Right renal cortex interstitium (tissue), 3 donors: Measurements from ENCODE around the gene ZNF316. TPM values are rescaled to one million over a fixed set of nuclear protein-coding genes. Genes with fewer than 3 reads are reported as not detected.
"Not testable (repeated sequence)": the region's sequence is repeated elsewhere in the genome, so short reads cannot be mapped to it uniquely, and the experiment has no call there.

Experiments used
- DNase-seq, 3 donors: peaks; one replicate each; pipeline ENCODE4 v3.0.0-alpha.2; 2013; ENCODE audit warnings: low read depth in 3 of 3, low spot score in 2 of 3
- polyA plus RNA-seq, 3 donors: library from polyadenylated mRNA; unstranded; fragments of 120-200 nt; gene quantifications; one replicate each; pipeline ENCODE4 v1.2.1, GENCODE V29; 2013; ENCODE audit not compliant: insufficient read length in 3 of 3

ZNF316 gene
- polyA plus RNA-seq, 3 donors = 37.0 to 39.1 (median 37.9) TPM

DNA sequence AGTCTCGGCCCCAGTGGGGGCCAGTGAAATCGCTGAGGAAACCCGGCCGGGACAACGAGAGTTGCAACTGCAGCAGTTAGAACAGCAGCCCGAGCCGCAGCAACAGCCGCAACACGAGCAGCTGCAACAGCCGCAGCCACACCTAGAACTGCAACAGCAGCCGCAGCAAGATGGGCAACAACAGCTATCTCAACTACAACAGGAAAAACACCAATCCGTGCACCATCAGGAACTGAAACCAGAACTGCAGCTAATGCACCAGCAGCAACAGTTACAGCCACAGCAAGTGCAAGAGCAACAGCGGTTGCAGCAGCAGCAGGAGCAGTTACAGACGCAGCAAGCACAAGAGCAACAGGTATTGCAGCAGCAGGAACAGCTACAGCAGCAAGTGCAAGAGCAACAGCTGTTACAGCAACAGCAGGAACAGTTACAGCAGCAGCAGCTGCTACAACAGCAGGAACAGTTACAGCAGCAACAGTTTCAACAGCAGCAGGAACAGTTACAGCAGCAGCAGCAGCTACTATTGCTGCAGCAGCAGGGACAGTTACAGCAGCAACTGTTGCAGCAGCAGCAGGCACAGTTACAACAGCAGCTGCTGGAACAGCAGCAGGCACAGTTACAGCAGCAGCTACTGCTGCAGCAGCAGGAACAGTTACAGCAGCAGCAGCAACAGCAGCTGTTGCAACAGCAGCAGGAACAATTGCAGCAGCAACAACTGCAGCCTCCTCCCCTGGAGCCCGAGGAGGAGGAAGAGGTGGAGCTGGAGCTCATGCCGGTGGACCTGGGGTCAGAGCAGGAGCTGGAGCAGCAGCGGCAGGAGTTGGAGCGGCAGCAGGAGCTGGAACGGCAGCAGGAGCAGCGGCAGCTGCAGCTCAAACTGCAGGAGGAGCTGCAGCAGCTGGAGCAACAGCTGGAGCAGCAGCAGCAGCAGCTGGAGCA, 15.7 kb upstream of the ZNF316 start:
- DNase-seq = no peak

DNA sequence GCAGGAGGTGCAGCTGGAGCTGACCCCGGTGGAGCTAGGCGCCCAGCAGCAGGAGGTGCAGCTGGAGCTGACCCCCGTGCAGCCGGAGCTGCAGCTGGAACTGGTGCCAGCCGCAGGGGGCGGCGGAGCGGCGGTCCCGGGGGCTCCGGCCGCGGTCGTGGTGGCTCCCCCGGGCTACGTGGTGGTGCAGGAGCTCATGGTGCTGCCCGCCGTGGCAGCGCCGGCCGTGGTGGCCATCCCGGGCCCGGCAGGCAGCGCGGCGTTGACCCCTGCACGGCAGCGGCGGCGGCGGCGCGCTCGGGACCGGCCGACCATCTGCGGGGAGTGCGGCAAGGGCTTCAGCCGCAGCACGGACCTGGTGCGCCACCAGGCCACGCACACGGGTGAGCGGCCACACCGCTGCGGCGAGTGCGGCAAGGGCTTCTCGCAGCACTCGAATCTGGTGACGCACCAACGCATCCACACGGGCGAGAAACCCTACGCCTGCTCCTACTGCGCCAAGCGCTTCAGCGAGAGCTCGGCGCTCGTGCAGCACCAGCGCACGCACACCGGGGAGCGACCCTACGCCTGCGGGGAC, 14.9 kb upstream of the ZNF316 start:
- no peak for DNase-seq

DNA sequence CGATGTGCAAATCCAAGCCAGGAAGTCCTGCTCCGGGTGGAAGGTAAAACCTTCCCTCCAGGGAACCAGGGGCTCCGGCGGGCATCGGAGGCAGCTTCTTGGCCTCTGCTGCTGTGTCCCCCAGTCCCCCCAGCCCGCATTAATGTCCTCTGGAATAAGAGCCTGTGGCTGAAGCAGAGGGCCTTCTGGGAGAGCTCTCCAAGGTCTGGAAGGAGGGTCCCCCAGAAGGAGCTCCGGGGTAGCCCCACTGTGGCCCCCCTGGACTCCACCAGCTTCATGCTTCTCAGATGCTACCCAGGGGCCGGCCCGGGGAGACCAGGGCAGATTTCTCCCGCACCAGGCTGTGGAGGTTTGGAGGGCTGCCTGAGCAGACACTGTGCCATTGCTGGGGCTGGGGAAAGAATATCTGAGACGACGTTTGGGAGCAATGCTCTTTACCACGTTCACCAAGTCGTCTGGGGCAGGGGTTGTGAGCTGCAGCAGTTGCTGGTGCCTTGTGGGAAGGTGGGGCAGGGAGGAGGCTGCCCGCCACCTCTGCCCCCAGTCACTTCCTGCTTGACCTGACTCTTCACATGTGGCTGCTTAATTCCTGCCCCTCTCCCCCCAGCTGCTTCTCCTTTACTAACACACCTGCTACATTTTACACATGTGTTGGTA, 13.4 kb upstream of the ZNF316 start:
- no peak for DNase-seq

DNA sequence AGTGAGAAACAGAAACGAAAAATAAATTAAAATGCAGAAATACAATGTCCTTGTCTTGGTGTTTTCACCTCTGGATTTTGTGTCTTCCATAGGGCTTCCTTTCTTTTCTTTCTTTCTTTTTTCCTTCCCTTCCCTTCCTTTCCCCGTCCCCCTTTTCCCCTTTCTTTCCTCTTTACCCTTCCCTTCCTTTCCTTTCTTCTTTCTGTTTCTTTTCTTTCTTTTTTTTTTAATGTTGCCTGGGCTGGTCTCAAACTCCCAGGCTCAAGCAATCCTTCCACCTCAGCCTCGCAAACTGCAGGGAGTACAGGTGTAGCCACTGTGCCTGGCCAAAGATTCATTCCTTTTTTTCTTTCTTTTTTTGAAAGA, 12.9 kb upstream of the ZNF316 start:
- DNase-seq = no peak

DNA sequence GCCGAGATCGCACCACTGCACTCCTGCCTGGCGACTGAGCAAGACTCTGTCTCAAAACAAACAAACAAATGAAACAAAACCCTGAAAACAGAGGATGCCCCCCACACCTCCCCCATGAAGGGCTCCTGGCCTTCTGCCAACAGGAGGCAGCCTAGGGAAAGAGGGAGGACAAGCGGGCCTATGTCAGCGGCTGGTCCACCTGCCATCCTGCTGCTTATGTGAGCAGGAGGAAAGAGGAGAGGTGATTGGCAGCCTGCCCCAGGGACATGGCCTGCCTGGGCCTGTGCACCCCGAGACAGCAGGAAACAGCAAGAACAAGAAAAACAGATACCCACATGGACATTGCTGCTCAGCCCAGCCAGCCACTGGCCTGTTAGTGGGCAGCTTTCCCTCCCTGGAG, 9.1 kb upstream of the ZNF316 start:
- DNase-seq = no peak

DNA sequence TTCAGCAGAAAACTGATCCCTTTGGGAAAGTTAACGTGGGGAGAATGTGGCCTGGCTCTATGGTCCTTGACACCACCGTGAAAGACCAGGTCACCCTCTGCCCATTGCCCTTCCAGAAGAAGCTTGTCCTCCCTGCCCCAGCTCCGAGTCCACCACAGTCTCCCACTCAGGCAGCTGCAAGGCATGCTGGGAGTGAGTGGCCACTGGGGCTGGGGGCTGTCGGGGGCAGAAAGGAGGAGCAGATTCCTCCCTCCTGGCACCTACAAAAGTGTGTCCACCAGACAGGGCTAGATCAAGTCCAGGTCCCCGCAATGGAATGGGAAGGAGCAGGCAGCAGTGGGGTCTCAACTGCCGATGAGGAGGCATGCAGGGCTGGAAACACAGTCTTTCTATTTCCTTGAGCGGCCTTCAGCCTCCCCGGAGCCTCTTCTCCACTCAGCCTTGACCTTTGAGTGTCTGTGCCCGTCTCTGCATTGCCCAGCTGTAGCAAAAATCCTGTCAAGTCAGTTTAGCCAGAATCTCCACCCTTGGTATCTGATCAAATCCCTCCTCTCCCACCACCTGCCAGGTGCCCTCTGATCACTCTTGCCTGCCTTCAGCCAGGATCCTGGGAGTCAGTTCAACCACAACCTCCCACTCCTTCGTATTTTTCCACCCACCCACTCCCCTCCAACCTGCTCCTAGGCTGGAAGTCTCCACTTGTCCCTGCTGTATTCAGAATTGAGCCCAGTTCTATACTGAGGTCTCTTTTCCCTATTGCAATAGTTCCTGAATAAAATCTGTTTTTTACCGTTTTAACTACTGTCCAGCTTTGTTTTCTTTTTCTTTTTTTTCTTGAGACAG, 6.9 kb upstream of the ZNF316 start:
- no peak for DNase-seq

DNA sequence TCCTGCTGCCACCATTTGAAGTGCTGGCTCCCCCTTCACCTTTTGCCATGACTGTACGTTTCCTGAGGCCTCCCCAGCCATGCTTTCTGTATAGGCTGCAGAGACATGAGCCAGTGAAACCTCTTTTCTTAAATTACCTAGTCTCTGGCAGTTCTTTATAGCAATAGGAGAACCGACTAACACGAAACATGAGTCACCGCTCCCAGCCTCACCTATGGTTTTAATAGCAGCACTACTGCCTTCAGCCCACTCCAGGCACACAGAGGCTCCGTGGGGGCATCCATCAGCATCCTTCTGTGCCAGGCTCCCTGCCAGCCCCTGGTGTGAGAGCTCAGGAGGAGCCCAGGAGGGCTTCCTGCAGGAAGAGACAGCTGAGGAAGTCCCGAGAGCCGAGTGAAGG, 5.5 kb upstream of the ZNF316 start:
- no peak for DNase-seq

DNA sequence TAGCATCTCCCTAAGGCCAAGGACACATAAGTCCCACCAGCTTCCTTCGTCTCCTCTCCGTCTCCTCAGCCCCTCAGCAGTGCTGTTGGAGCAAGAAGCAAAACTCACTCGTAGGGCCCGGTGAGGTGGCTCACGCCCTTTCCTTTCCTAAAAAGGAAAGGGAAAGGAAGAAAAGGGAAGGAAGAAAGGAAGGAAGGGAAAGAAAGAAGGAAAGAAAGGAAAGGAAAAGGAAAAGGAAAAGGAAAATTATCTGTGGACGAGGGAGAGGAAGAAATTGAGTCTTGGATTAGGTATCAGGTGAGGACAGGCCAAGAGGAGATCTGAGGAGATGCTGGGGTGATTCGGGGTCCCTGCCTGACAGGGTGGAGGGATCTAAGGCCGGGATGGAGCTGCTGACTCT, 3.1 kb upstream of the ZNF316 start:
- DNase-seq = no peak

DNA sequence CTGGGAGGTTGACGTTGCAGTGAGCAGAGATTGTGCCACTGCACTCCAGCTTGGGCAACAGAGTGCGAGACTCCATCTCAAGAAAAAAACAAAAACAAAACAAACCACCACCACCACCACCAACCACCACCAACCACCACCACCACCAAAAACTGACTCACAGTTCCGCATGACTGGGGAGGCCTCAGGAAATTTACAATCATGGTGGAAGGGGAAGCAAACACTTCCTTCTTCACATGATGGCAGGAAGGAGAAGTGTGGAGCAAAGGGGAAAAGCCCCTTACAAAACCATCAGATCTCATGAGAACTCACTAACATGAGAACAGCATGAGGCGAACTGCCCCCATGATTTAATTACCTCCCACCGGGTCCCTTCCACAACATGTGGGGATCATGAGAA, 2.1 kb upstream of the ZNF316 start:
- DNase-seq = not testable (repeated sequence)

DNA sequence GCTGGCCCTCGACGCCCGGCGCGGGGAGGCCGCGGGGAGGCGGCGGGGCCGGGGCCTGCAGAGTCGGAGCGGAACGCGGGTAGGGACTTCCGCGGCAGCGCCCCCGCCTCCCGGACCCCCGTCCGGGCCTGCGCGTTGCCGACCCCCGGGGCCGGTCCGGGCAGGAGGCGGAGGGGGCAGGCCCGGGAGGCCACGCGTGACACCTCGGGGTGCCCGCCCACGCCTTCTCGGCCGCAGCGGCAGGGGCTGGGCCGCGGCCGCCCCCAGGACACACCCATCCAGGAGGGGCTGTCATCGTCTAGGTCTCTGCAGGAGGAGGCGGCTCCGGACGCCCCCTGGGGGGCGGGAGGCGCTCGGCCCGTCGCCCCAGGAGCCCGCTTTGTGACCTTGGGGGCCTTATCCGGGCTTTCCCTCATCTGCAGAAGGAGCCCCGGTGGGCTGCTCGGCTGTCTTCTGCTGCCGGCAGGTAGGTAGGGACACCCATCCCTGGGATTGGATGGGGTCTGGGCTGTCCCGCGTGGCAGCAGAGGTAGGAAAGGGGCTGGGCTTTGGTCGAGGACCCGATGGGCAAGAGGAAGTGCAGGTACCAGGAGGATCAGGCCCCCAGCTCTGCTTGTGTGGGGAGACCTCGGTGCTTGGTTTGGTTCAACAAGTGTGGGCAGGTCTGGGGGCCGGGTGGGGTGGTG, 569 bp downstream of the ZNF316 start:
- DNase-seq = no peak

DNA sequence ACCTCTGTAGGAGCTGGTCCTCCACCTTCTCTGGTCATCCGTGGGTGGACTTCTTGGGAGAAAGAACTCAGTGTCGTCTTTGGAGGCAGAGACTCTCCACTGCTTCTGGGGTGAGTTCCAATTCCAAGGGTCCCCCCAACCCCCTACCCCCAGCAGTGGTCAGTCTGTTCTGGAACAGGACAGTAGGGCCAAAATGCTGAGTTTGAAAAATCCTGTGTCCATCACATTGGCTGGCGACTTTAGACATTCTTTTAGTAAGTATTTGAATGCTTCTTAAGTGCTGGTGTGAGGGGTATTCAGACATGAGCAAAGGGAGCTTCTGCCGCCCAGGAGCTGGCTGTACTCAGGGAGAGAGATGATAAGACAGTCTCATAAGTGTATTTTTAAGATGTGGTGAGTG, 1.9 kb downstream of the ZNF316 start:
- DNase-seq = no peak

DNA sequence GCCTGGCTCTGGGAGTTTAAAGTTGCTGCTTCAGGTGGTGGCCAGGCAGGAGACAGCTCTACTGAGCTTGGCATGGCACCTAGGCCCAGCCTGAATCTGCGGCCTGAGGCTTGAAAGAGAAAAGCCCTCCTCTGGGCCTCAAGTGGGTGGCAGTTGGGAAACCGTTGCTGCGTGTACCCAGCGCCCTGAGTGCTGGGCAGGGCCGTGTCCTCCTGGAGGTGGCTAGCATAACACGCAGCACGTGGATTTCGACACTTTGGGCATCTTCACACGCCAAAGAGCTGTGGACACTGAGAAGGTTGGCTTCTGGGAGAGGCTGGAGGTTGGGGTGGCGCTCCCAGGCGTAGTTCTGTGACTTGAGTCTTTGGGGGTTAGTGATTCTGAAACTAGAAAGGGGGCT, 2.5 kb downstream of the ZNF316 start:
- no peak for DNase-seq

DNA sequence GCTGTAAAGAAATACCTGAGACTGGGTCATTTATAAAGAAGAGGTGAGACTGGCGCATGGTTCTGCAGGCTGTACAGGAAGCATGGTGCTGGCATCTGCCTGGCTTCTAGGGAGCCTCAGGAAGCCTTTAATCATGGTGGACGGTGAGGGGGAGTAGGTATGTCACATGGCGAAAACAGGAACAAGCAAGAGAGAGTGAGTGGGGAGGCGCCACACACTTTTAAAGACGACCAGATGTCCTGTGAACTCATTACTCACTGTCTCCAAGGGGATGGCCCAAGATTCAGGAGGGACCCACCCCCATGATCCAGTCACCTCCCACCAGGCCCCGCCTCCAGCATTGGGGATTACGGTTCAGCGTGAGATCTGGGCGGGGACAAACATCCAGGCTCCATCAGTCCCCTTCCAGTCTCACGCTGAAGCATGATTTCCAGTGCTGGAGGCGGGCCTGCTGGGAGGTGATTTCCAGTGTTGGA, 3.2 kb downstream of the ZNF316 start:
- DNase-seq = no peak

DNA sequence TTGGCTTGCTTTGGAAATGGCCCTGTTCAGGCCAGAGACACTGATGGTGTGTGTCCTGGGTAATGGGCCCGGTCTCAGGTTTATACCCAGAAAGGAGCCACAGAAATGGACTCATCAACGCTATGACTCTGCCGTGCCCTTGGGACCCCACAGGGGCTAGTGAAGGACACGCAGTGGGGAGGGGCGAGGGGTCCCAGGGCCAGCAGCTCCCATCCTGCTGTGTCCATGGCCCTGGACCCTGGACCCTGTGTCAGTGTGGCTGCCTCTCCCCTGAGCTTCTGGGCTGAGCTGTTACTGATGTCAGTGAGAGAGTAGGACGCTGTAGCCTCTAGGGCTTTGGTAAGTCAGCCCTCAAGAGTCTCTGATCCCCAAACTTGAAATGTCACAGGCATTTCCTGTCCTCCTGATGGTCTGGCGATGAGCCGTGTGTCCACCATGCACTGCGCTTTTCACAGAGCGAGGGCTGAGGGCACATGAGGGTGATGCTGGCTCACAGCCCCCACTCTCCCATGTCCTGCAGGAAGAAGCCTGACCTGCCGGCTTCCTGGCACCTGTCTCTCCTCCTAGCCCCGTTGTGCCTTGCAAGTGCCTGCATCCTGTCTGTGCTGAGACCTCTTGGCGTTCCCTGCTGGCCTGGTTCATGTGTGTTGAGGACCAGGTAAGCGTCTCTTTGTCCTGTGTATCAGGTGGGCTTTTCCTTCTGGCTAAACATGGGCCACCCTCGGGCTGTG, 4.4 kb downstream of the ZNF316 start:
- no peak for DNase-seq

DNA sequence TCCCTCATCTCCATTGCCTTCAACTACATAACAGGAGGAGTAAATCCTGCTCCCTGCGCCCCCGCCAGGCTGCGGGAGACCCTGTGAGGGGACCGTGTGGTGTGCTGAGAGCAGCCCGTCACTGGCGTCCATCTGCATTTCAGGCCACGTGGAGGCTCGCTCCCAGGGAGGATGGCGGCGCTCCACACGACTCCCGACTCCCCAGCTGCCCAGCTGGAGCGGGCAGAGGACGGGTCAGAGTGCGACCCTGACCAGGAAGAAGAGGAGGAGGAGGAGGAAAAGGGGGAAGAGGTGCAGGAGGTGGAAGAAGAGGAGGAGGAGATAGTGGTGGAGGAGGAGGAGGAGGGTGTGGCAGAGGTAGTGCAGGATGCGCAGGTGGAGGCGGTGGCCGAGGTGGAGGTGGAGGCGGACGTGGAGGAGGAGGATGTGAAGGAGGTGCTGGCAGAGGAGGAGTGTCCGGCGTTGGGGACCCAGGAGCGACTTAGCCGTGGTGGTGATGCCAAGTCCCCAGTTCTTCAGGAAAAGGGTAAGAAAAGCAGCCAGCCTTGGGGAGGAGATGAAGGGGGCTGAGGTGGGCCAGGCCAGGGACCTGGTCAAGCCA, 5.2 kb downstream of the ZNF316 start:
- DNase-seq = no peak

DNA sequence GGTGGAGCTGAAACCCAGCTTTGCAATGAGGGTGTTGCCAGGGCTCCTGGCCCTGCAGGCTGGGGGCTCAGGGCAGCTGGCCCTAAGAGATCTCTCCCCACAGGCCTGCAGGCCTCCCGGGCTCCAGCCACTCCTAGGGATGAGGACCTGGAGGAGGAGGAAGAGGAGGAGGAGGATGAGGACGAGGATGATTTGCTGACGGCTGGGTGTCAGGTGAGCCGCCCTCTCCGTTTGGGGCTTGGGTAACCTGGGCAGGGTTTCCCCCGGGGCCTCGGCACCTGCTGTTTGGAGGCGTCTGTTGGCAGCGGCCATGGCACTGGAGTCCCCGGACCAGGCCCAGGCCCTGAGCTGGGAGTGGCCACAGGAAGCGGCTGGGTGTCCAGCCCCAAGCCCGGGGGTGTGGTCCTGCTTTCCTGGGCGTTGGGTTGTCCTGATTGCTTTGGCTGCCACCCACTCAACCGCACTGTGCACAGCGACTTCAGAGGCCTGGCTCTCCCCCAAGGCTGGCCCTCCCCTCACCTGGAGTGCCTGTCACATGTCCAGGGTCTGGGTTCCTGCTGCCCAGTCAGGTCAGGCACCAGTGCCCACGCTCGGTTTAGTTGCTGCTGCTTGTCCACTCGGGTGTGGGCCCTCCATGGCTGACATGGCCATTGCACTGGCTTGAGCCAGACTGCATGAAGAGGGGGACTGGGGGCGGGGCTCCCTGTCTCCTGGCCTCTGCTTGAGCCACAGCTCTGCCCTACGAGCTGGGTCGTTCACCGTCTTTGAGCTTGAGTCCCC, 5.9 kb downstream of the ZNF316 start:
- no peak for DNase-seq

DNA sequence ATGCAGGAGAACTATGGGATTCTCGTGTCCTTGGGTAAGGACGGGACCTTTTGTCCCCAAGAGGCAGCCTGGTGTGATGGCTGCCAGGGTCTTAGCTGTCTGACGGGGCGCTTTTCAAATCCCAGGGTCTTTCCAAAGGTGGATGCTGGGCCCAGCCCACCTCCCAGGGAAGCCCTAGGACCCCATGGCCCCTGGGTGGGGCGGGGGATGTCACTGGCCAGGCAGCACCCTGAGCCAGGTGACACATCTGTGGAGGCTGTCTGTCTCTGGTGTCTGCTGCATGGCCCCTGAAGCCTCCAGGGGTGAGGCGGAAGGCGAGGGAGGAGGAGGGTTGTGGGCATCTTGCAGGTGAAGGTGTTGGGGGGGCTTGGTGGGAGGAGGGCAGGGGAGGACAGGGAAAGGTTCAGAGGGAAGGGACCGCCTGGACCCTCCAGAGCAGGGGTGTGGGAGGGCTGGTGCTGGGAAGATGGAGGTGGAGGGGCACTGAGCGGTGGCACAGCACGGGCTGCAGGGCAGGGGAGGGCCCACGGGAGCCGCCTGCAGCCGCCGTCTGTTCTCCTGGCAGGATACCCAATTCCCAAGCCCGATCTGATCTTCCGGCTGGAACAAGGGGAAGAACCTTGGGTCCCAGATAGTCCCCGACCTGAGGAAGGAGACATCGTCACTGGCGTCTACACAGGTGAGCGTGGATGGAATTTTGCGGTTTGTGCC, 7.0 kb downstream of the ZNF316 start:
- no peak for DNase-seq

DNA sequence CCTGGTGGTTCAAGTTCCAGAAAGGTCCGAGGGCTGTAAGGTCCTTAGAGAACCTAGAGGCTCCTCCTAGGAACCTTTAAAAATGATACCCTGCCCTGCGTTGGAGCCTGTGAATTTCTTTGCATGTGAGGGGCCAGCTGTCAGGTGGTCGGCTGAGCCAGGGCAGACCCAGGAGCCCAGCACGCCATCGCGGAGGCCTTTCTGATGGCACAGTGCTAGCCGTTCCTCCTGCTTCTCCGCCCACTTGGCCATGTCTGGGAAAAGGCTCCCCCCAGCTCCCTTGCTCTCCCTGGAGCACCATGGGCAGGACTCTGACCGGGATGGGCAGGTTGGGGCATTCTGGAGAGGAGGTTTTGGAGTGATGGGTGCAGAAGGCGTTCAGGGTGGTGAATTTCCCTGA, 7.6 kb downstream of the ZNF316 start:
- DNase-seq = no peak
